Stomach (tissue), 4 donors: Measurements from ENCODE around the gene ADRM1.

Source experiments
- CTCF ChIP-seq, 7 experiments: fragments of 450-650 bp in 4 of 7; fragments of 200-600 bp in 3 of 7; sonication (generic) in 3 of 7; IDR thresholded peaks; one replicate each; pipeline ENCODE4 v1.5.1; 2016 to 2019; ENCODE audit warnings: antibody characterized with exemption in 7 of 7, control low read depth in 2 of 7, mild to moderate bottlenecking in 1 of 7
- EP300 ChIP-seq: sonication (generic); formaldehyde crosslinking; IDR thresholded peaks from one replicate; pipeline ENCODE4 v1.6.1; 2017; ENCODE audit warnings: antibody characterized with exemption
- POLR2A ChIP-seq, 4 donors: fragments of 450-650 bp; IDR thresholded peaks; one replicate each; pipeline ENCODE4 v1.6.1; 2016; ENCODE audit warnings: antibody characterized with exemption in 4 of 4, control low read depth in 2 of 4, mild to moderate bottlenecking in 1 of 4, moderate library complexity in 1 of 4
- POLR2AphosphoS5 ChIP-seq, 3 donors: sonication (generic); formaldehyde crosslinking; IDR thresholded peaks; one replicate each; pipeline ENCODE4 v1.6.1; 2016; ENCODE audit warnings: antibody characterized with exemption in 3 of 3

- TF ChIP-seq CTCF (IDR thresholded peaks at IDR 0.05) (no peak), POLR2A (IDR thresholded peaks at IDR 0.05) (no peak), POLR2AphosphoS5 (IDR thresholded peaks at IDR 0.05) (no peak), EP300 (no peak)
Measured at GRCh38 chr20:62318400-62319345, 15.9 kb downstream of the ADRM1 start.
